ENCODE results near the gene PRKCH. TPM values are rescaled to one million over a fixed set of nuclear protein-coding genes. Genes with fewer than 3 reads are reported as not detected.

Gene PRKCH
- total and polyA plus RNA-seq, 2 donors from 2014 or later = 8.3 to 47.0 TPM

GRCh38 chr14:61561657-61562276, 240.4 kb downstream of the PRKCH start:
- Histone ChIP-seq H3K9me3 (ENCODE audit: control insufficient read depth in 2 of 3, insufficient read depth in 1 of 3, low read length in 3 of 3) (no peaks in the 10 kb centered on the region), H3K9ac (ENCODE audit: low read length in 3 of 3) (peak overlapping the region in 2 of 3 donors; percentile 61 to 77), H3K4me1 (ENCODE audit: control insufficient read depth in 2 of 3, insufficient read depth in 2 of 3, low read depth in 1 of 3, low read length in 3 of 3) (peaks cover 3 to 56% (median 50%) of the 10 kb centered on the region in 3 donors), H3K36me3 (ENCODE audit: control insufficient read depth in 2 of 3, insufficient read depth in 3 of 3, low read length in 3 of 3) (no peaks in the 10 kb centered on the region), H3K27ac (ENCODE audit: low read depth in 2 of 2, low read length in 2 of 2) (peak overlapping the region; percentile 93 to 98), H3K4me3 (ENCODE audit: low read length in 3 of 3) (no peak overlapping the region), H3K27me3 (ENCODE audit: control insufficient read depth, insufficient read depth, low read length) (no peaks in the 10 kb centered on the region)
- FAIRE-seq (peak; percentile 62), DNase-seq (peak; percentile 92 to 97 (median 93))
- intact Hi-C loops (cut with DNase I) = no loop called here
- TF ChIP-seq, protein P1, sequence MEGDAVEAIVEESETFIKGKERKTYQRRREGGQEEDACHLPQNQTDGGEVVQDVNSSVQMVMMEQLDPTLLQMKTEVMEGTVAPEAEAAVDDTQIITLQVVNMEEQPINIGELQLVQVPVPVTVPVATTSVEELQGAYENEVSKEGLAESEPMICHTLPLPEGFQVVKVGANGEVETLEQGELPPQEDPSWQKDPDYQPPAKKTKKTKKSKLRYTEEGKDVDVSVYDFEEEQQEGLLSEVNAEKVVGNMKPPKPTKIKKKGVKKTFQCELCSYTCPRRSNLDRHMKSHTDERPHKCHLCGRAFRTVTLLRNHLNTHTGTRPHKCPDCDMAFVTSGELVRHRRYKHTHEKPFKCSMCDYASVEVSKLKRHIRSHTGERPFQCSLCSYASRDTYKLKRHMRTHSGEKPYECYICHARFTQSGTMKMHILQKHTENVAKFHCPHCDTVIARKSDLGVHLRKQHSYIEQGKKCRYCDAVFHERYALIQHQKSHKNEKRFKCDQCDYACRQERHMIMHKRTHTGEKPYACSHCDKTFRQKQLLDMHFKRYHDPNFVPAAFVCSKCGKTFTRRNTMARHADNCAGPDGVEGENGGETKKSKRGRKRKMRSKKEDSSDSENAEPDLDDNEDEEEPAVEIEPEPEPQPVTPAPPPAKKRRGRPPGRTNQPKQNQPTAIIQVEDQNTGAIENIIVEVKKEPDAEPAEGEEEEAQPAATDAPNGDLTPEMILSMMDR (IDR thresholded peaks at IDR 0.05; ENCODE audit: borderline replicate concordance, extremely low read depth, insufficient read depth) = no peak

DNA sequence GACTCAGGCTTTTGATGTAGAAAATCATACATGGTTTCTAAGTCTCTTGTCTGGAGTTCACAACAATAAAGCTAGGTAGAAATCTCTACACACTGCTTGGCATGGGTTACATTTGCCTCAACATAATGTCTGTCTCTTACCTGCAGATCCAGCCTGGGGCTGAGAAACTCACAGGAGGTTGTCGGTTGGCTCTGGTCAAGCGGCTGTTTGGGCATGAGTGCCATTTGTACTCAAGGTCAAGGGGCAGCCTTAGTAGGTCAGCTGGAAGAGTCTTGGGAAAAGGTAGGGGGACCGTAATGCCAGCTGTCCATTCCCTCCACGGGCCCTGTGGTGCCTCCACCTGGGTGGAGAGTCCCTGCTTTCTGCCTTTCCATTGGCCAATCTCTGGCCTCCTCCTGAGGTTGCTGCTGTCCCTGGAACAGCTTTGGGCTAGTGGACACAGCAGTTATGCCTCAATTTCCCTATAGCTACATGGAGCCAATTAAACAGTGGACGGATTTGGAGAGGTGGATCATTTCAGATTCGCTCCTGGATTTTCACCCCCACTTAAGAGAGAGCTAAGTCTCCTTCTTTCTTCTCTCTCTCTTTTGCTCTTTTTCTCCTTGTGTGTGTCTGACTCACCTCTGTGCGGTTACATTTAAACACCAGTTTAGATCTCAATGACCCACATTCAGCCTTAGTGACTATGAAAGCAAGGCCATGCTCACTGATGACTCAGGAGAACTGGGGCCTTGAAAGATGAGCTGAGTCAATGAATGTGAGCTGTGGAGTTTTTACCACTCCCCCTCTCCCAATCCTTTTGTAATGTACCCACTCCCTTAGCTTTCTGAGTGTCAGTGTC, 241.2 kb downstream of the PRKCH start:
- FAIRE-seq = no peak
- intact Hi-C loops (cut with DNase I) = no loop called here
- no peaks in the 10 kb centered on the region for H3K27me3 ChIP-seq (ENCODE audit: control insufficient read depth, insufficient read depth, low read length)
- no peak overlapping the region for H3K4me3 ChIP-seq (ENCODE audit: low read length in 3 of 3)
- no peaks in the 10 kb centered on the region for H3K36me3 ChIP-seq (ENCODE audit: control insufficient read depth in 2 of 3, insufficient read depth in 3 of 3, low read length in 3 of 3)
- no peaks in the 10 kb centered on the region for H3K9me3 ChIP-seq (ENCODE audit: control insufficient read depth in 2 of 3, insufficient read depth in 1 of 3, low read length in 3 of 3)
- TF ChIP-seq, protein P1 (IDR thresholded peaks at IDR 0.05; ENCODE audit: borderline replicate concordance, extremely low read depth, insufficient read depth) = no peak
- peak in 1 of 5 donors; percentile 38 for DNase-seq
- H3K4me1 ChIP-seq (ENCODE audit: control insufficient read depth in 2 of 3, insufficient read depth in 2 of 3, low read depth in 1 of 3, low read length in 3 of 3) = peaks cover 3 to 63% (median 51%) of the 10 kb centered on the region in 3 donors
- H3K9ac ChIP-seq (ENCODE audit: low read length in 3 of 3) = peak overlapping the region in 2 of 3 donors; percentile 23 to 77
- peak overlapping the region; percentile 93 to 98 for H3K27ac ChIP-seq (ENCODE audit: low read depth in 2 of 2, low read length in 2 of 2)

GRCh38 chr14:61563162-61563511, 241.8 kb downstream of the PRKCH start:
- DNase-seq (no peak), FAIRE-seq (no peak)
- Histone ChIP-seq H3K27me3 (ENCODE audit: control insufficient read depth, insufficient read depth, low read length) (no peaks in the 10 kb centered on the region), H3K27ac (ENCODE audit: low read depth in 2 of 2, low read length in 2 of 2) (peak overlapping the region; percentile 93 to 98), H3K4me3 (ENCODE audit: low read length in 3 of 3) (no peak overlapping the region), H3K4me1 (ENCODE audit: control insufficient read depth in 2 of 3, insufficient read depth in 2 of 3, low read depth in 1 of 3, low read length in 3 of 3) (peaks cover 6 to 69% (median 55%) of the 10 kb centered on the region in 3 donors), H3K9ac (ENCODE audit: low read length in 3 of 3) (peak overlapping the region in 2 of 3 donors; percentile 8 to 77), H3K9me3 (ENCODE audit: control insufficient read depth in 2 of 3, insufficient read depth in 1 of 3, low read length in 3 of 3) (no peaks in the 10 kb centered on the region), H3K36me3 (ENCODE audit: control insufficient read depth in 2 of 3, insufficient read depth in 3 of 3, low read length in 3 of 3) (no peaks in the 10 kb centered on the region)
- intact Hi-C loops (cut with DNase I) = no loop called here
- TF ChIP-seq, protein P1 (IDR thresholded peaks at IDR 0.05; ENCODE audit: borderline replicate concordance, extremely low read depth, insufficient read depth) = no peak

All from kidney (tissue), 14 donors.